Stimulated activated CD4-positive, alpha-beta T cell treated with anti-CD3 and anti-CD28 coated beads, Interleukin-2, amount 100 ng/mL, for 4 hours (primary cell): ENCODE results near the gene MRGPRD.
"Not testable (repeated sequence)": the region's sequence is repeated elsewhere in the genome, so short reads cannot be mapped to it uniquely, and the experiment has no call there.

Source experiments
- DNase-seq: peaks from one replicate; pipeline ENCODE4 v3.0.0-alpha.2; 2020; ENCODE audit warnings: low read depth

Gene MRGPRD

GRCh38 chr11:69005631-69006368 is 25.0 kb upstream of the MRGPRD start:
- DNase-seq: no peak

- DNase-seq: no peak
Measured at GRCh38 chr11:69005183-69005630, 24.4 kb upstream of the MRGPRD start.

- no peak for DNase-seq
Measured at GRCh38 chr11:69004411-69005182, 23.8 kb upstream of the MRGPRD start.

- DNase-seq: no peak
Measured at GRCh38 chr11:69003866-69004367, 23.1 kb upstream of the MRGPRD start.

- no peak for DNase-seq
Measured at GRCh38 chr11:69003301-69003865, 22.6 kb upstream of the MRGPRD start.

GRCh38 chr11:69002570-69003231 is 21.9 kb upstream of the MRGPRD start:
- DNase-seq: no peak

- DNase-seq: no peak
Measured at GRCh38 chr11:69002110-69002569, 21.4 kb upstream of the MRGPRD start.

- no peak for DNase-seq
Measured at GRCh38 chr11:69001243-69002081, 20.7 kb upstream of the MRGPRD start.

GRCh38 chr11:69000831-69001242 is 20.1 kb upstream of the MRGPRD start:
- no peak for DNase-seq

- DNase-seq: no peak
Measured at GRCh38 chr11:69000391-69000790, 19.6 kb upstream of the MRGPRD start.

- not testable (repeated sequence) for DNase-seq
Measured at GRCh38 chr11:68999748-69000355, 19.1 kb upstream of the MRGPRD start.

- no peak for DNase-seq
Measured at GRCh38 chr11:68999093-68999747, 18.4 kb upstream of the MRGPRD start.

- DNase-seq: no peak
Measured at GRCh38 chr11:68998390-68998911, 17.7 kb upstream of the MRGPRD start.

- no peak for DNase-seq
Measured at GRCh38 chr11:68997995-68998348, 17.2 kb upstream of the MRGPRD start.

- no peak for DNase-seq
Measured at GRCh38 chr11:68997124-68997994, 16.6 kb upstream of the MRGPRD start.

GRCh38 chr11:68996376-68997123 is 15.8 kb upstream of the MRGPRD start:
- DNase-seq: no peak

- DNase-seq: no peak
Measured at GRCh38 chr11:68994894-68995285, 14.1 kb upstream of the MRGPRD start.

- DNase-seq: no peak
Measured at GRCh38 chr11:68994161-68994893, 13.5 kb upstream of the MRGPRD start.
